HepG2 (cell line): ENCODE measurements around the gene DHFR. TPM values are rescaled to one million over a fixed set of nuclear protein-coding genes. Genes with fewer than 3 reads are reported as not detected.

Source experiments
- ATAC-seq: fragments of 200-7000 bp; cut with Tn5 transposase; 3 replicates; pipeline ENCODE4 v1.9.1; 2020; ENCODE audit warnings: mild to moderate bottlenecking, moderate library complexity
- BruUV-seq: library from RNA; stranded (reverse); fragments of 400-500 nt; replicated peaks from 2 replicates; lab custom pipeline; 2021; lab: Mats Ljungman, UMichigan
- CTCF ChIA-PET: fragments of 300-600 bp; formaldehyde crosslinking; extraction: SDS; loops from one replicate; lab custom pipeline; 2021; ENCODE audit warnings: low total read pairs, inconsistent platforms, low intra/inter-chr PET ratio; lab: Yijun Ruan, JAX
- POLR2A ChIA-PET: fragments of 350-600 bp; sonication (Branson Sonifier 250); formaldehyde crosslinking; loops from one replicate; lab custom pipeline; 2020; ENCODE audit warnings: antibody characterized with exemption, inconsistent platforms; lab: Yijun Ruan, JAX
- DNase-seq: peaks from one replicate; pipeline ENCODE4 v3.0.0-alpha.2; 2015; ENCODE audit warnings: low spot score
- FAIRE-seq: peaks from 3 replicates; lab custom pipeline; 2011; peaks lifted over from hg19 to GRCh38; lab: Jason Lieb, UNC
- H2AFZ ChIP-seq: one replicate; pipeline ENCODE4 v1.6.1; 2011; ENCODE audit warnings: low read length, inconsistent platforms
- H3K27ac ChIP-seq: fragments of 300-600 bp; 3 replicates; pipeline ENCODE4 v1.8.0; 2011; ENCODE audit warnings: mixed run types, mild to moderate bottlenecking, mixed read lengths, low read length, inconsistent platforms; ENCODE audit not compliant: insufficient read depth; ENCODE audit errors: extremely low read length
- H3K27me3 ChIP-seq, 2 experiments: fragments of 200-600 bp in 1 of 2; 2 replicates in 1 of 2; 3 replicates in 1 of 2; pipeline versions ENCODE4 v1.6.0 to v1.8.0; 2011; ENCODE audit warnings: low read length in 2 of 2, mild to moderate bottlenecking in 2 of 2, moderate library complexity in 2 of 2, inconsistent platforms in 1 of 2; ENCODE audit not compliant: insufficient read depth in 2 of 2, control insufficient read depth in 1 of 2
- H3K36me3 ChIP-seq, 2 experiments: fragments of 200-600 bp in 1 of 2; replicated peaks in 1 of 2; 2 replicates in 1 of 2; 3 replicates in 1 of 2; pipeline versions ENCODE4 v1.5.1 to v1.8.0; 2011; ENCODE audit warnings: low read length in 2 of 2, inconsistent platforms in 1 of 2; ENCODE audit not compliant: insufficient read depth in 2 of 2, control insufficient read depth in 1 of 2
- H3K4me1 ChIP-seq: 2 replicates; pipeline ENCODE4 v1.5.1; 2012; ENCODE audit warnings: low read length, inconsistent platforms; ENCODE audit not compliant: insufficient read depth
- H3K4me2 ChIP-seq: 2 replicates; pipeline ENCODE4 v1.6.0; 2011; ENCODE audit warnings: low read depth, low read length, inconsistent platforms
- H3K4me3 ChIP-seq, 3 experiments: fragments of 200-600 bp in 1 of 3; sonication (generic), shearing (Covaris generic) in 1 of 3; replicated peaks in 1 of 3; 2 replicates each; pipeline ENCODE4 v1.5.1; 2011 to 2016; ENCODE audit warnings: low read length in 3 of 3, inconsistent platforms in 2 of 3, low read depth in 2 of 3, mild to moderate bottlenecking in 2 of 3, control low read depth in 1 of 3, mixed read lengths in 1 of 3; ENCODE audit not compliant: insufficient read depth in 1 of 3
- H3K79me2 ChIP-seq: one replicate; pipeline ENCODE4 v1.6.1; 2011; ENCODE audit warnings: low read length, inconsistent platforms; ENCODE audit not compliant: insufficient read depth
- H3K9ac ChIP-seq: 2 replicates; pipeline ENCODE4 v1.6.0; 2011; ENCODE audit warnings: mild to moderate bottlenecking, low read depth, low read length, inconsistent platforms; ENCODE audit not compliant: insufficient read depth
- H3K9me3 ChIP-seq: 2 replicates; pipeline ENCODE4 v1.5.1; 2012; ENCODE audit warnings: mild to moderate bottlenecking, low read length
- H4K20me1 ChIP-seq: 2 replicates; pipeline ENCODE4 v1.6.0; 2011; ENCODE audit warnings: inconsistent platforms, mild to moderate bottlenecking, low read length, moderate library complexity; ENCODE audit not compliant: insufficient read depth
- CBX2 ChIP-seq, 2 experiments: fragments of 200-600 bp in 1 of 2; sonication (generic); formaldehyde crosslinking in 1 of 2; IDR thresholded peaks; 2 replicates each; pipeline versions ENCODE4 v1.7.0 to v1.8.1; 2018 to 2022; ENCODE audit warnings: low read depth in 2 of 2, low read length in 1 of 2, mild to moderate bottlenecking in 1 of 2, missing genetic modification reagents in 1 of 2
- CHCHD3 ChIP-seq: sonication (generic); formaldehyde crosslinking; IDR thresholded peaks from 2 replicates; pipeline ENCODE4 v1.8.0; 2022; ENCODE audit warnings: mild to moderate bottlenecking, missing genetic modification reagents, moderate library complexity
- GPN1 ChIP-seq: sonication (generic); formaldehyde crosslinking; IDR thresholded peaks from 2 replicates; pipeline ENCODE4 v1.5.1; 2020; ENCODE audit warnings: missing genetic modification reagents, borderline replicate concordance
- NRL ChIP-seq: sonication (generic); formaldehyde crosslinking; IDR thresholded peaks from 2 replicates; pipeline ENCODE4 v1.5.0; 2020; ENCODE audit warnings: missing genetic modification reagents, mild to moderate bottlenecking, moderate library complexity, borderline replicate concordance
- TP53 ChIP-seq: sonication (generic); formaldehyde crosslinking; conservative IDR thresholded peaks from 2 replicates; pipeline ENCODE4 v1.4.0; 2020; ENCODE audit warnings: missing genetic modification reagents
- ZNF605 ChIP-seq: sonication (generic); formaldehyde crosslinking; IDR thresholded peaks from 2 replicates; pipeline ENCODE4 v1.8.0; 2022; ENCODE audit warnings: mild to moderate bottlenecking, missing genetic modification reagents
- ZNF777 ChIP-seq: sonication (generic); formaldehyde crosslinking; IDR thresholded peaks from 2 replicates; pipeline ENCODE4 v1.4.0; 2020; ENCODE audit warnings: missing genetic modification reagents
- ZSCAN12 ChIP-seq: sonication (generic); formaldehyde crosslinking; IDR thresholded peaks from 2 replicates; pipeline ENCODE4 v1.9.0; 2021; ENCODE audit warnings: mild to moderate bottlenecking, missing genetic modification reagents
- ZSCAN31 ChIP-seq: sonication (generic); formaldehyde crosslinking; IDR thresholded peaks from 2 replicates; pipeline ENCODE4 v1.5.0; 2020; ENCODE audit warnings: low read depth, mild to moderate bottlenecking, missing genetic modification reagents
- WGBS: methylation state at CpG from one replicate; pipeline ENCODE4 v1.1.6; 2017; ENCODE audit warnings: low lambda C conversion rate; 5-methylcytosine and 5-hydroxymethylcytosine counted together
- in situ Hi-C: cut with HindIII; loops from 2 replicates; pipeline ENCODE4 v1.10.0; 2017; ENCODE audit warnings: low pct_unique_long_range_greater_than_20kb; ENCODE audit not compliant: extremely low pct_ligation_motif_present
- intact Hi-C: fragments of 100-400 bp; cut with micrococcal nuclease; formaldehyde crosslinking; loops from one replicate; pipeline ENCODE4 v1.10.0; 2022; ENCODE audit not compliant: unreplicated experiment
- polyA plus RNA-seq, 8 experiments: library from polyadenylated mRNA; depleted of rRNA in 3 of 8; stranded (reverse) in 7 of 8; unstranded in 1 of 8; fragments of >200 nt; fragmentation: Illumina TruSeq in 4 of 8; extraction: Trizol in 4 of 8; gene quantifications; 2 replicates each; pipeline versions ENCODE4 v1.2.1 to v1.2.3, GENCODE V29; 2011 to 2016; ENCODE audit warnings: low read depth in 4 of 8, missing spikeins in 1 of 8, mixed read lengths in 1 of 8; ENCODE audit not compliant: insufficient read depth in 1 of 8
- total RNA-seq, 5 experiments: library from RNA; depleted of rRNA; stranded (reverse); fragments of >200 nt; fragmentation: Illumina TruSeq; extraction: Trizol; gene quantifications; 2 replicates each; pipeline ENCODE4 v1.2.3, GENCODE V29; 2016; ENCODE audit warnings: low read depth in 1 of 5
- TF ChIP-seq, protein P1 (sequence below): sonication (generic); formaldehyde crosslinking; conservative IDR thresholded peaks from 2 replicates; pipeline ENCODE4 v1.8.1; 2023; ENCODE audit warnings: missing genetic modification reagents
- TF ChIP-seq, protein P2 (sequence below): sonication (generic); formaldehyde crosslinking; IDR thresholded peaks from 2 replicates; pipeline ENCODE4 v1.5.1; 2020; ENCODE audit warnings: missing genetic modification reagents, mild to moderate bottlenecking, borderline replicate concordance
- TF ChIP-seq, protein P3 (sequence below): sonication (generic); formaldehyde crosslinking; IDR thresholded peaks from 2 replicates; pipeline ENCODE4 v1.4.0; 2020; ENCODE audit warnings: mild to moderate bottlenecking, missing genetic modification reagents, borderline replicate concordance
- TF ChIP-seq, protein P4 (sequence below): IDR thresholded peaks from 2 replicates; pipeline ENCODE4 v1.6.1; 2016; ENCODE audit warnings: mild to moderate bottlenecking, missing biosample characterization, missing genetic modification reagents
- TF ChIP-seq, protein P5 (sequence below): sonication (generic); formaldehyde crosslinking; IDR thresholded peaks from 2 replicates; pipeline ENCODE4 v1.4.0; 2020; ENCODE audit warnings: missing genetic modification reagents

Gene DHFR
- total and polyA plus RNA-seq, 2 of the 13 experiments (the other 11 are each of a cell fraction or from before 2014, with no cell fraction given) = 22.8 to 59.0 TPM

DNA sequence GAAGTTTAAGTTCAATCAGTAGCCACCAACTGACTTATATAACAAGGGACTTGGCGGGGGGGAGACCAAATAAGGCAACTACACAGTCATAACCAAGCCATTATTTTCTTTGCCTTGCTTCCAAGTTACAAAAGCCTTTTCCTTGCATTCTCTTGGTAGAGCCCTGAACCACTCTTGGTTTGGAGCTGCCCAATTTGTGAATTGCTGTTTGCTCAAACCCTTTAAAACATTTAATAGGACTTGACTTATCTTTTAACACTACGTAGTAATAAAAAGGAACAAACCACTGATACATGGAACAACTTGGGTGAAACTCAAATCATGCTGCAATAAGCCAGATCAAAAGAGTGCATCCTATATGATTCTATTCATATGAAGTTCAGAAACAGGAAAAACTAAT is 32.0 kb downstream of the DHFR start:
- H3K27me3 ChIP-seq = no peaks in the 10 kb centered on the region
- H3K4me2 ChIP-seq = no peak overlapping the region
- in situ Hi-C loops = no loop called here
- no peak overlapping the region for H3K9ac ChIP-seq
- H2AFZ ChIP-seq = no peak overlapping the region
- no peaks in the 10 kb centered on the region for H4K20me1 ChIP-seq
- WGBS = 100% methylated on average over 2 of the region's 2 CpGs
- no peaks in the 10 kb centered on the region for H3K36me3 ChIP-seq
- no peak overlapping the region for H3K27ac ChIP-seq
- H3K79me2 ChIP-seq = no peaks in the 10 kb centered on the region
- no peak overlapping the region for H3K4me3 ChIP-seq
- DNase-seq (no peak), FAIRE-seq (no peak)
- CTCF ChIA-PET = no interaction called here
- BruUV-seq = no TSS peak
- TF ChIP-seq ZNF605 (CRISPR knock-in tag) (no peak), ZNF777 (no peak), ZSCAN31 (no peak), TP53 (CRISPR knock-in tag) (no peak), ZSCAN12 (no peak), NRL (no peak), CHCHD3 (CRISPR knock-in tag) (no peak), GPN1 (no peak), CBX2 (IDR thresholded peaks at IDR 0.05; ENCODE audit: low read depth, low read length) (no peak), CBX2 (CRISPR knock-in tag; IDR thresholded peaks at IDR 0.05; ENCODE audit: low read depth) (no peak)
- TF ChIP-seq, protein P1, sequence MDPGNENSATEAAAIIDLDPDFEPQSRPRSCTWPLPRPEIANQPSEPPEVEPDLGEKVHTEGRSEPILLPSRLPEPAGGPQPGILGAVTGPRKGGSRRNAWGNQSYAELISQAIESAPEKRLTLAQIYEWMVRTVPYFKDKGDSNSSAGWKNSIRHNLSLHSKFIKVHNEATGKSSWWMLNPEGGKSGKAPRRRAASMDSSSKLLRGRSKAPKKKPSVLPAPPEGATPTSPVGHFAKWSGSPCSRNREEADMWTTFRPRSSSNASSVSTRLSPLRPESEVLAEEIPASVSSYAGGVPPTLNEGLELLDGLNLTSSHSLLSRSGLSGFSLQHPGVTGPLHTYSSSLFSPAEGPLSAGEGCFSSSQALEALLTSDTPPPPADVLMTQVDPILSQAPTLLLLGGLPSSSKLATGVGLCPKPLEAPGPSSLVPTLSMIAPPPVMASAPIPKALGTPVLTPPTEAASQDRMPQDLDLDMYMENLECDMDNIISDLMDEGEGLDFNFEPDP = no peak
- TF ChIP-seq, protein P2, sequence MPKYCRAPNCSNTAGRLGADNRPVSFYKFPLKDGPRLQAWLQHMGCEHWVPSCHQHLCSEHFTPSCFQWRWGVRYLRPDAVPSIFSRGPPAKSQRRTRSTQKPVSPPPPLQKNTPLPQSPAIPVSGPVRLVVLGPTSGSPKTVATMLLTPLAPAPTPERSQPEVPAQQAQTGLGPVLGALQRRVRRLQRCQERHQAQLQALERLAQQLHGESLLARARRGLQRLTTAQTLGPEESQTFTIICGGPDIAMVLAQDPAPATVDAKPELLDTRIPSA (CRISPR knock-in tag) = no peak
- TF ChIP-seq, protein P3, sequence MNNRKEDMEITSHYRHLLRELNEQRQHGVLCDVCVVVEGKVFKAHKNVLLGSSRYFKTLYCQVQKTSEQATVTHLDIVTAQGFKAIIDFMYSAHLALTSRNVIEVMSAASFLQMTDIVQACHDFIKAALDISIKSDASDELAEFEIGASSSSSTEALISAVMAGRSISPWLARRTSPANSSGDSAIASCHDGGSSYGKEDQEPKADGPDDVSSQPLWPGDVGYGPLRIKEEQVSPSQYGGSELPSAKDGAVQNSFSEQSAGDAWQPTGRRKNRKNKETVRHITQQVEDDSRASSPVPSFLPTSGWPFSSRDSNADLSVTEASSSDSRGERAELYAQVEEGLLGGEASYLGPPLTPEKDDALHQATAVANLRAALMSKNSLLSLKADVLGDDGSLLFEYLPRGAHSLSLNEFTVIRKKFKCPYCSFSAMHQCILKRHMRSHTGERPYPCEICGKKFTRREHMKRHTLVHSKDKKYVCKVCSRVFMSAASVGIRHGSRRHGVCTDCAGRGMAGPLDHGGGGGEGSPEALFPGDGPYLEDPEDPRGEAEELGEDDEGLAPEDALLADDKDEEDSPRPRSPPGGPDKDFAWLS (CRISPR knock-in tag) = no peak
- TF ChIP-seq, protein P4, sequence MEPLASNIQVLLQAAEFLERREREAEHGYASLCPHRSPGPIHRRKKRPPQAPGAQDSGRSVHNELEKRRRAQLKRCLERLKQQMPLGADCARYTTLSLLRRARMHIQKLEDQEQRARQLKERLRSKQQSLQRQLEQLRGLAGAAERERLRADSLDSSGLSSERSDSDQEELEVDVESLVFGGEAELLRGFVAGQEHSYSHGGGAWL = no peak
- TF ChIP-seq, protein P5, sequence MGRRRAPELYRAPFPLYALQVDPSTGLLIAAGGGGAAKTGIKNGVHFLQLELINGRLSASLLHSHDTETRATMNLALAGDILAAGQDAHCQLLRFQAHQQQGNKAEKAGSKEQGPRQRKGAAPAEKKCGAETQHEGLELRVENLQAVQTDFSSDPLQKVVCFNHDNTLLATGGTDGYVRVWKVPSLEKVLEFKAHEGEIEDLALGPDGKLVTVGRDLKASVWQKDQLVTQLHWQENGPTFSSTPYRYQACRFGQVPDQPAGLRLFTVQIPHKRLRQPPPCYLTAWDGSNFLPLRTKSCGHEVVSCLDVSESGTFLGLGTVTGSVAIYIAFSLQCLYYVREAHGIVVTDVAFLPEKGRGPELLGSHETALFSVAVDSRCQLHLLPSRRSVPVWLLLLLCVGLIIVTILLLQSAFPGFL (CRISPR knock-in tag) = no peak
- TF ChIP-seq, all 625 proteins: peak for 0
- no peaks in the 10 kb centered on the region for H3K9me3 ChIP-seq
- intact Hi-C loops = no loop called here
- ATAC-seq = no peak
- peaks cover 13% of the 10 kb centered on the region for H3K4me1 ChIP-seq
- POLR2A ChIA-PET = no interaction called here
